ENCODE data around the gene MTG2. TPM values are rescaled to one million over a fixed set of nuclear protein-coding genes. Genes with fewer than 3 reads are reported as not detected.

Gene MTG2
- total RNA-seq, 1 donor from 2014 or later, result 29.3 TPM

DNA sequence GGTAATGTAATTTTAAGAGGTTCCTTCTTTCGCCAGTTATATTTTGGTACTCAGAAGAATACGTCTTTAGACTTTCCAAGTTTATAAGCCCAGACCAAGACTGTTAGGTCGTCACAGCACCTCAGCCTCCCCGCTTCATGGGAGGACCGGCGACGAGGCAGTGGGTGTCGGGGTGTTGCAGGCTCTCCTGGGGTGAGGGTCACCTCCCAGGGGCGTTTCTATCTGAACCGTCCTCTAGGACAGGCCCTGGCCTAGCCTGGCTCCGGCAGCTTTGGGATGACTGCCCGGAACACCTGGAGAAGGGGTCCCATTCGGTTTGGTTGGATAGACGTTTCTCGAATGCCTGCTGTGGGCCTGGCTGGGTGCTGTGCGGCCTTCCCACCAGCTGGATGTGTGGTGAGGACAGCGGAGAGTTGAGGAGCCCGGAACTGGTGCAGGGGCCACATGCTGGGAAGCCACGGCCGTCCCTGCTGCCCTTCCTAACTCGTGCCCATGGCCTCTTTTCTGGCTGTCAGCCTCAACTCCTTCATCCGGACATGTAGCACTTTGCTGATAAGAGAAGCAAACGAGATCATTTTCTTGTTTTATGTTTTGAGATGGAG lies 56.6 kb downstream of the MTG2 start:
- Mint-ChIP-seq H3K27ac (ENCODE audit: unreplicated experiment) (peak overlapping the region; percentile 75), H3K9me3 (ENCODE audit: unreplicated experiment) (no peaks in the 10 kb centered on the region), H3K4me1 (ENCODE audit: unreplicated experiment) (peaks cover 31% of the 10 kb centered on the region), H3K36me3 (ENCODE audit: unreplicated experiment) (peaks cover 10% of the 10 kb centered on the region), H3K4me3 (ENCODE audit: unreplicated experiment) (peak overlapping the region; percentile 80), H3K27me3 (ENCODE audit: unreplicated experiment) (no peaks in the 10 kb centered on the region)
- DNase-seq (ENCODE audit: extremely low spot score, unreplicated experiment), result no peak
- TF ChIP-seq, protein P1, sequence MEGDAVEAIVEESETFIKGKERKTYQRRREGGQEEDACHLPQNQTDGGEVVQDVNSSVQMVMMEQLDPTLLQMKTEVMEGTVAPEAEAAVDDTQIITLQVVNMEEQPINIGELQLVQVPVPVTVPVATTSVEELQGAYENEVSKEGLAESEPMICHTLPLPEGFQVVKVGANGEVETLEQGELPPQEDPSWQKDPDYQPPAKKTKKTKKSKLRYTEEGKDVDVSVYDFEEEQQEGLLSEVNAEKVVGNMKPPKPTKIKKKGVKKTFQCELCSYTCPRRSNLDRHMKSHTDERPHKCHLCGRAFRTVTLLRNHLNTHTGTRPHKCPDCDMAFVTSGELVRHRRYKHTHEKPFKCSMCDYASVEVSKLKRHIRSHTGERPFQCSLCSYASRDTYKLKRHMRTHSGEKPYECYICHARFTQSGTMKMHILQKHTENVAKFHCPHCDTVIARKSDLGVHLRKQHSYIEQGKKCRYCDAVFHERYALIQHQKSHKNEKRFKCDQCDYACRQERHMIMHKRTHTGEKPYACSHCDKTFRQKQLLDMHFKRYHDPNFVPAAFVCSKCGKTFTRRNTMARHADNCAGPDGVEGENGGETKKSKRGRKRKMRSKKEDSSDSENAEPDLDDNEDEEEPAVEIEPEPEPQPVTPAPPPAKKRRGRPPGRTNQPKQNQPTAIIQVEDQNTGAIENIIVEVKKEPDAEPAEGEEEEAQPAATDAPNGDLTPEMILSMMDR (IDR thresholded peaks at IDR 0.05), result no peak

GRCh38 chr20:62240020-62240685 lies 57.3 kb downstream of the MTG2 start:
- H3K36me3 Mint-ChIP-seq (ENCODE audit: unreplicated experiment), result peaks cover 10% of the 10 kb centered on the region
- no peak overlapping the region for H3K27ac Mint-ChIP-seq (ENCODE audit: unreplicated experiment)

DNA sequence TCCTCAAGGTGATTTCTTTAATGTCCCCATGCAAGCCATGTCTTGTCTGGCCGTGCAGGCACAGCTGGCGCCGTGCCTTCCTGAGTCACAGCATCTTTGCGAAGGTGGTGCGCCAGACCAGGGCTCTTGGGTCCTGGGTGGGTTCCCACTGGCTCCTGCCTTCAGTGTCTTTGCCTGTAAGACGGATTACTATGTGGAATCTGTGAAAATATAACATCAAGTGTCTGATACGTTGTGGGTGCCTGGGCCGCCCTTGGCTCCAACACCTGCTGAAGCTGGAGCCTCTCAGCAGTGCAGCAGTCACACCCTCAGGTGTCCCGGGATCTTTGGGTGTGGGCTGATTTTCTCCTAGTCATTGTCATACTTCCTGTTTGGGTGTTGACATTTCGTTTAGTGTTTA lies 58.7 kb downstream of the MTG2 start:
- DNase-seq (ENCODE audit: extremely low spot score, unreplicated experiment), result no peak
- TF ChIP-seq, protein P1 (IDR thresholded peaks at IDR 0.05), result no peak
- Mint-ChIP-seq H3K27me3 (ENCODE audit: unreplicated experiment) (no peaks in the 10 kb centered on the region), H3K27ac (ENCODE audit: unreplicated experiment) (no peak overlapping the region), H3K36me3 (ENCODE audit: unreplicated experiment) (peaks cover 10% of the 10 kb centered on the region), H3K9me3 (ENCODE audit: unreplicated experiment) (no peaks in the 10 kb centered on the region), H3K4me1 (ENCODE audit: unreplicated experiment) (peaks cover 31% of the 10 kb centered on the region), H3K4me3 (ENCODE audit: unreplicated experiment) (no peak overlapping the region)

More at GRCh38 chr20:62240020-62240685, 57.3 kb downstream of the MTG2 start:
- peak overlapping the region; percentile 80 for H3K4me3 Mint-ChIP-seq (ENCODE audit: unreplicated experiment)
- H3K27me3 Mint-ChIP-seq (ENCODE audit: unreplicated experiment), result no peaks in the 10 kb centered on the region
- peaks cover 31% of the 10 kb centered on the region for H3K4me1 Mint-ChIP-seq (ENCODE audit: unreplicated experiment)
- TF ChIP-seq, protein P1 (IDR thresholded peaks at IDR 0.05), result no peak
- DNase-seq (ENCODE audit: extremely low spot score, unreplicated experiment), result no peak
- no peaks in the 10 kb centered on the region for H3K9me3 Mint-ChIP-seq (ENCODE audit: unreplicated experiment)

- H3K4me1 Mint-ChIP-seq (ENCODE audit: unreplicated experiment), result peaks cover 31% of the 10 kb centered on the region
- H3K27ac Mint-ChIP-seq (ENCODE audit: unreplicated experiment), result peak overlapping the region; percentile 62
- no peaks in the 10 kb centered on the region for H3K9me3 Mint-ChIP-seq (ENCODE audit: unreplicated experiment)
- no peak for DNase-seq (ENCODE audit: extremely low spot score, unreplicated experiment)
- no peak overlapping the region for H3K4me3 Mint-ChIP-seq (ENCODE audit: unreplicated experiment)
- TF ChIP-seq, protein P1 (IDR thresholded peaks at IDR 0.05), result no peak
- no peaks in the 10 kb centered on the region for H3K27me3 Mint-ChIP-seq (ENCODE audit: unreplicated experiment)
- H3K36me3 Mint-ChIP-seq (ENCODE audit: unreplicated experiment), result peaks cover 10% of the 10 kb centered on the region
Measured at GRCh38 chr20:62242176-62242575, 59.3 kb downstream of the MTG2 start.

DNA sequence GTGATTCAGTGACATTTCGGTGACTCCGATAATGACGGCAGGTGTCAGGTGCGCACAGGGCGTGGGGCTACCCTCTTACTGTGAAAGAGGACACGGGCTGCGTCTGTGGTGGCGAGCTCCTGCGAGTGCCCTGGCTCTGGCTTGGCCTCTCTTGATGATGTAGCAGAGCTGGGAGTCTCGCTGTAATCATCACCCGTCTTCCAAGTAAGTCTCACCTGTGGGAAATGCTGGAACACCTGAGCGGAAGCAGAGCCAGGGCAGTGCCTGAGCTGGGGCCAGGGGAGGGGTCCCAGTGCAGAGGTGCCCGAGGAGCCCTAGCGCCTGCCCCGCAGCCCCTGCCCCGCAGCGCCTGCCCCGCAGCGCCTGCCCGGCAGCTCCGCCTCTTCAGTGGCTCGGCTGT lies 60.3 kb downstream of the MTG2 start:
- Mint-ChIP-seq H3K36me3 (ENCODE audit: unreplicated experiment) (peaks cover 10% of the 10 kb centered on the region), H3K4me1 (ENCODE audit: unreplicated experiment) (peaks cover 26% of the 10 kb centered on the region), H3K9me3 (ENCODE audit: unreplicated experiment) (no peaks in the 10 kb centered on the region), H3K27ac (ENCODE audit: unreplicated experiment) (no peak overlapping the region), H3K4me3 (ENCODE audit: unreplicated experiment) (no peak overlapping the region), H3K27me3 (ENCODE audit: unreplicated experiment) (no peaks in the 10 kb centered on the region)
- no peak for DNase-seq (ENCODE audit: extremely low spot score, unreplicated experiment)
- TF ChIP-seq, protein P1 (IDR thresholded peaks at IDR 0.05), result no peak

Measured in osteocyte (in vitro differentiated cells).